ENCODE measurements around the gene BTLA.
"Not testable (repeated sequence)": the region's sequence is repeated elsewhere in the genome, so short reads cannot be mapped to it uniquely, and the experiment has no call there.

BTLA gene, protein sequence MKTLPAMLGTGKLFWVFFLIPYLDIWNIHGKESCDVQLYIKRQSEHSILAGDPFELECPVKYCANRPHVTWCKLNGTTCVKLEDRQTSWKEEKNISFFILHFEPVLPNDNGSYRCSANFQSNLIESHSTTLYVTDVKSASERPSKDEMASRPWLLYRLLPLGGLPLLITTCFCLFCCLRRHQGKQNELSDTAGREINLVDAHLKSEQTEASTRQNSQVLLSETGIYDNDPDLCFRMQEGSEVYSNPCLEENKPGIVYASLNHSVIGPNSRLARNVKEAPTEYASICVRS

DNA sequence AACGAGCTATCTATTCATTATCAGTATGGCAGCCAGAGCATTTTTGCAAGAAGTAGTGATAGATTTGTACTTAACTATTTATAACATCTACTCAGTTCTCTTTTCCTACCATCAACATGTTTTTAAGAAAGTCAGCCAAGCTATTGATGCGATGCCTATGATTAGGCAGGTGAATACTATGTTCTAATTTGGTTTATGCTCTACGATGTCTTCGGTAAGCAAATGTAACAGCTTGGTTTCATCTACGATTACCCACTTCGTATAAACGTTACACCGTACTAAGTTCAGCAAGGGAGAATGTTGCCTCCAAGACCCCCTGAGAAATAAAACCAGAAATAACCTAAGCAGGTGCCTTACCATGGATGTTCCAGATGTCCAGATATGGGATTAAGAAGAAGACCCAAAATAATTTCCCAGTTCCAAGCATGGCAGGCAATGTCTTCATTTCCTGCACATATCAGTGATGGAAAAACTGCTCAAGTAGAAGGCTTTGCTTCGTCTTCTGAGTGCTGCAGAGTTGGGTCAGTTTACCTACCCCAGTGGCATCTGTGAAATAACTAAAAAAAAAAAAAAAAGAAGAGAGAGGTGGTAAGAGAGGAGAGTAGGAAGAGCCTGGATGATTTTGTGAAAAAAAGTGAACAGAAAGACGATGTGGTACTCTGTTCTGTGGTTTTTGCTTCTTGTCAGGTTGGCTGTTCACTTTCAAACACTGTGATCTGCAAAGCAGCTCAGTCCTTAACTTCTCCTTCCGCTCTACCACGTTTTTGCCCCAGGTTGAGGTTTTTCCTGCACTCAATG is at the start of gene BTLA:
Gene BTLA (minus strand): TSS at position 559 of the 798 bp plus-strand sequence. CDS start 114 bp downstream, at position 445.
- TF ChIP-seq, protein P1, sequence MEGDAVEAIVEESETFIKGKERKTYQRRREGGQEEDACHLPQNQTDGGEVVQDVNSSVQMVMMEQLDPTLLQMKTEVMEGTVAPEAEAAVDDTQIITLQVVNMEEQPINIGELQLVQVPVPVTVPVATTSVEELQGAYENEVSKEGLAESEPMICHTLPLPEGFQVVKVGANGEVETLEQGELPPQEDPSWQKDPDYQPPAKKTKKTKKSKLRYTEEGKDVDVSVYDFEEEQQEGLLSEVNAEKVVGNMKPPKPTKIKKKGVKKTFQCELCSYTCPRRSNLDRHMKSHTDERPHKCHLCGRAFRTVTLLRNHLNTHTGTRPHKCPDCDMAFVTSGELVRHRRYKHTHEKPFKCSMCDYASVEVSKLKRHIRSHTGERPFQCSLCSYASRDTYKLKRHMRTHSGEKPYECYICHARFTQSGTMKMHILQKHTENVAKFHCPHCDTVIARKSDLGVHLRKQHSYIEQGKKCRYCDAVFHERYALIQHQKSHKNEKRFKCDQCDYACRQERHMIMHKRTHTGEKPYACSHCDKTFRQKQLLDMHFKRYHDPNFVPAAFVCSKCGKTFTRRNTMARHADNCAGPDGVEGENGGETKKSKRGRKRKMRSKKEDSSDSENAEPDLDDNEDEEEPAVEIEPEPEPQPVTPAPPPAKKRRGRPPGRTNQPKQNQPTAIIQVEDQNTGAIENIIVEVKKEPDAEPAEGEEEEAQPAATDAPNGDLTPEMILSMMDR (IDR thresholded peaks at IDR 0.05; ENCODE audit: insufficient read depth, low read depth, low read length, missing control alignments) = no peak
- H3K4me3 ChIP-seq (ENCODE audit: low read length) = no peak within 1 kb of the TSS
- DNase-seq (ENCODE audit: low read depth) = no peak

DNA sequence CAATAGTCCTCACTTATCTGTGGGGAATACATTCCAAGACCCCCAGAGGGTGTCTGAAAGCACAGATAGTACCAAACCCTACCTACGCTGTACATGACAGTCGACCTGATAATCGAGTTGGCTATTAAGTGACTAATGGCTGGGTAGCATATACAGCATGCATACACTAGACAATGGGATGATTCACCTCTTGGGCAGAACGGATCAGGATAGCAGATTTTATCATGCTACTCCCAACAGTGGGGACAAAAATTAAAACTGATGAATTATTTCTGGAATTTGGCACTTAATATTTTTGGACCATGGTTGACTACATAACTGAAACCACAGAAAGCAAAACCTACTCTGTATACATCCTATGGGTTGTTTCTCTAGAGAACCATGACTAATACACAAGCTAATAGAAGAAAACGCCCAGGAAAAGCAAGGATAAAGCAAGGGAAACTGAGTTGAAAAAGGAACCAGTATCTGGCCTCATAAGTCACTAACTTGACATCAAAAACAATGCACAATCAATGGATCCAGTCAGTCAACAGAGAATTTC is 47.0 kb upstream of the BTLA start:
- TF ChIP-seq, protein P1 (IDR thresholded peaks at IDR 0.05; ENCODE audit: insufficient read depth, low read depth, low read length, missing control alignments) = no peak
- peak; percentile 81 for DNase-seq (ENCODE audit: low read depth)
- H3K4me3 ChIP-seq (ENCODE audit: low read length) = no peak overlapping the region

DNA sequence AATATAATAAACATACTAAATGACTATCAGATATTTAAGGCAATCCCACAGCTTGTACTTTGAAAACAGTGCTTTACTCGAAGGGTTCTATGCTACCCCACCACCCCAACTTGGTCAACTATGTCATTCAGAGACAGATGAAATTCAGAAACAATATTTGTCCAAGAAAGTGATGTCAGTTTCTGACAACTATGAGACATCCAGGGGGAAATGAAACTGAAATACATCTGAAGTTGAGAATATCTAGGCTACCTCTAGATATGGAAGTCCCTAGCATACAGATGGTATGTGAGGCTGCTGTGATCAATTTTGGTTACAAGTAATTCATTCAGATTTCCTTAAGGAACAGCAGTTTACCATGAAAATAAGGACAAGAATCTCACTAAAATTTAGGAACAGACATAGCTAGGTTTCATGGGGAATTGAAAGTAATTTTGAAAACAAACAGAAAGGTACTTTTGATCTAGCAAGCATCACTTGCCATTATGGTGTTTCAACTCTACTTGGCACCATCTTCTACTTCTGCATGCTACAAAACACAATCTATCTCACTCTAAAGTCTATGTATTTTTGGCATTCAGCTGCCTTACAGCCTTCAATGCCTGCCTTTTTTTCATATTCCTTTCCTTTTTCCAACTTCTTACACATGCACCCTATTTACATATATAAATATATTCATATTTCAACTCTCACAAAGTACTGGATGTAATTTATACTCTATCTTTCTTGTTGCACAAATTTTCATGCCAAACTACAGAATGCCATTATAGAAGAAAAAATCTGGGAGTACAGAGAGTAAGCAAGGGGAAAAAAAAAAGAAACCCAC is 40.8 kb upstream of the BTLA start:
- DNase-seq (ENCODE audit: low read depth) = no peak

DNA sequence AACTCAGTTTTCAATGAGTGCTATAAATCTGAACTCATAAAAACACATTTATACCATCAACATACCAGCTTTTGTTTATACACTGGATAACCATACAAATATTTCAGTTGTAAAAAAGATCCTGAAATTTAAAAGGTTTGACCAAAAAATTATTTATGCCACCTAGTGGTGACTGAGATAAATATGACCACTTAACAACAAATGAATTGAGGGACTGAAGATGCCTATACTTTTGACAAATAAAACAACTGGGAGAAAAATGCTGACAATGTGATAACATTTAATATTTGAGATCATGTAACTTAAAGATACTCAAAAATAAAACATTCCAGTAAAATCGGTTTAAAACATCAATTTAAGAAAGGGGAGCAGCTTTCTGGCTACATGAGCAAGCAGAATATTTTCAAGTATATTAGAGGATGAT is 32.1 kb upstream of the BTLA start:
- TF ChIP-seq, protein P1 (IDR thresholded peaks at IDR 0.05; ENCODE audit: insufficient read depth, low read depth, low read length, missing control alignments) = peak; percentile 31
- peak; percentile 35 for DNase-seq (ENCODE audit: low read depth)
- no peak overlapping the region for H3K4me3 ChIP-seq (ENCODE audit: low read length)

More for the DNA sequence above, 40.8 kb upstream of the BTLA start:
- H3K4me3 ChIP-seq (ENCODE audit: low read length) = no peak overlapping the region
- TF ChIP-seq, protein P1 (IDR thresholded peaks at IDR 0.05; ENCODE audit: insufficient read depth, low read depth, low read length, missing control alignments) = no peak

DNA sequence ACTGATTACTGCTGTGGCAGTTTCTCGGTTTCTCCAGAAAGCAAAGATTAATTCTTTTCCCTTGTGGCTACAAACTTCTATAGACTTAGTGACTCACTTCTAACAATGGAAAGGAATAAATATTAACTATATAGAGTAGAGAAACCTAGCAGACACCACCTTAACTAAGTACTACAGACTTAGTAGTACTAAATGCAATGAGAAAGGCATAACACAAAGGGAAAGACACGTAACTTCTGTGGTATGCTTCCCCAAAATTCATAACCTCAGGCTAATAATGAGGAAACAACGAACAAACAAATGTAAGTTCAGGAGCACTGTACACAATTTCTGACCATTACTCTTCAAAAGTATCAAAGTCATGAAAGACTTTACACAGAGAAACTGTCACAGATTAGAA is 31.3 kb upstream of the BTLA start:
- TF ChIP-seq, protein P1 (IDR thresholded peaks at IDR 0.05; ENCODE audit: insufficient read depth, low read depth, low read length, missing control alignments) = no peak
- H3K4me3 ChIP-seq (ENCODE audit: low read length) = no peak overlapping the region
- DNase-seq (ENCODE audit: low read depth) = peak; percentile 55

DNA sequence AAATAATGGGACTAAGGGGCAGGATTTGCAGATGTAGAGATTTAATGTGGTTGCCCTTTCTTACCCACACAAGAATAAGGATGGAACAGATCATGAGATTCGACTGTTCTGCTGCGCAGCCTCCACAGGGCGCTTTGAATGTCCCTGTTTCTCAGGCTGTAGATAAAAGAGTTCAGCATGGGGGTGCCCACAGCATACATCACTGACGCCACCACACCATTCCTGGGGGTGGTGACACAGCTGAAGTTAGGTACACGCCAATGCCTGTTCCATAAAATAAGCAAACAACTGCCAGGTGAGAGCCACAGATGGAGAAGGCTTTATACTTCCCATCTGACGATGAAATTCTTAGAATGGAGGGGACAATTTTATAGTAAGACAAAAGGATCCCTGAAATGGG is 24.9 kb upstream of the BTLA start:
- not testable (repeated sequence) for DNase-seq (ENCODE audit: low read depth); H3K4me3 ChIP-seq (ENCODE audit: low read length)
